GM19328 (cell line): Measurements from ENCODE around the gene FPR2.
"Not testable (repeated sequence)": the region's sequence is repeated elsewhere in the genome, so short reads cannot be mapped to it uniquely, and the experiment has no call there.

Experiments used
- ATAC-seq: cut with Tn5 transposase; IDR thresholded peaks from one replicate; pipeline ENCODE4 v1.9.1; 2021; ENCODE audit warnings: mild to moderate bottlenecking, moderate library complexity; ENCODE audit not compliant: unreplicated experiment

Gene FPR2

GRCh38 chr19:51739466-51740213 is 21.3 kb upstream of the FPR2 start:
- no peak for ATAC-seq

GRCh38 chr19:51740356-51740755 is 20.6 kb upstream of the FPR2 start:
- no peak for ATAC-seq

DNA sequence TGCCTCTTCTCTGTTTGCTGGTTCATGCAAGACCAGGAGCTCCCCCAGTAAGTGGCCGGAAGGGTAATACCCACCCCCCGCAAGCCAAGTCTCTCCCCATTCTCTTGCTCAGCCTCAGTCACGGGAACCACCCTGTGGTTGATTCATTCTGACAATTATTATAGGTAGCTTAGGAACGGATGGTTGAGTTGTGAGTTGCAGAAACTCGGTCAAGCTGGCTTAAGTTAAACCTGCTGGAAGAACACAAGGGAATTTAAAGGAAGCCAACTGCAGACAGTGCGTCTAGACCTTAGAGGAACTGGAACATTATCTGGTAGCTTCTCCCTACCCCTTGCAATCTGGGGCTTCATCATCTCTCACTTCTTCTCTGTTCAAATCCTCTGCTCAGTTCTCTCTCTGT is 18.2 kb upstream of the FPR2 start:
- ATAC-seq: no peak

- no peak for ATAC-seq
Observed at GRCh38 chr19:51743405-51743804, 17.6 kb upstream of the FPR2 start.

DNA sequence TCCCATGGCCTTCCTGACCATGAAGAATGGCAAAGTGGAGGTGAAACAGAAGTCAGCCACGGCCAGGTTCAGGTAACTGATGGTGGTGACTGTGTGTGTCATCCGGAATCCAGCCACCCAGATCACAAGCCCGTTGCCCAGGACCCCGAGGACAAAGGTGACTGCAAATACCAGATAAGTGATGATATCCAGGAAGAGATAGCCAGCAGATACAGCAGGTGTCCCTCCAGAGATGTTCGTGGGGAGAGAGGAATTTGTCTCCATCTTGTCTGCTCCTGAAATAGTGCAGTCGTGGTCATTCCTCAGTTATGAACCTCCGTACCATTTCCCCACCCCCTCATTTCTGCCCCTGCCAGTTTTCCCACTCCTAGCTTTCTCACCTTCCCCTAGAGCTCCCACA is 14.2 kb upstream of the FPR2 start:
- no peak for ATAC-seq

DNA sequence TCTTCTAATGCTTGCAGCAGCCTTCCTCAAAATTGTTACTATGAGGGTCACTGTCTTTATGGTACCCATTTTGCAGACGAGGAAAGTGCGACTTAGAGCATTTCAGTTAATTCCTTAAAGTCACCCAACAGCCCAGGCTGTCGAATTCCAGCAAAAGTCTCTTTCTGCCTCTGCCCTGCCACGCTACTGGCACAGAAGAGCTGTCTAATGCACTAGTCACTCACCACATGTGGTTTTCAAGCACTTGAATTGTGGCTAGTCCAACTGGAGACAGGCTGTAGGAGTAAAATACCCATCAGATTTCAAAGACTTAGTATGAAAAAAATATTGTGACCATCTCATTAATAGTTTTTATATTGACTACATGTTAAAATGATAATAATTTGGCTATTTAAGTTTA is 11.0 kb upstream of the FPR2 start:
- ATAC-seq: no peak

DNA sequence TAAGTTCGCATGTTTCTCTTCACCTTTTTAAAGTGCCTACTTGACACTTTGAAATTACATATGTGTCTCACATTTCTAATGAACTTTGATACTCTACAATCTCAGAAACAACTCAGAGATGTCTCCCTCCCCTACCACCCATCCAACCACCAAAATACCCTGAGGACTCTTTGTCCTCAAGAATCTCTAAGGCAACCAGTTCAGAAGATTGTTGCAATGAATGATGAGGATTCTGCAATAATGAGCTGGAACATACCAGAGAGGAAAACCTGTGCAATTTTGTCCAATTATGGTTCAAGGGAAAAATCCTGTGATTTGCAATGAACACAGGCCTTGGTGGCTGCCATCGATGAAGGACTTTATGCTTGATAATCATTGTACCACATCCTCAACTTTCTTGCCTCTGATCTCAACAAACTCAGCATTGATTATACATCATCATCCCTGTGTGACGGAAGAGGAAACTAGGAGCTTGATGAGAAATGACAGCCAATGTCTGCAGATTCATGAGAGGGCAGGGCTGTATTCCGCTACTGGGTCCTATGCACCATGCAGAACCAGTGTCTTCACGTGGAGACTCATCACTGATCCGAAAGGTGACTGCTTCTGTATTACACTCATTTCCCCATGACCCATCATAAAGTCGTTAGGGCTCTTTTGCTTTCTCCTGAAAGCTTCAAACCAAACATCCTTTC is 10.4 kb upstream of the FPR2 start:
- no peak for ATAC-seq

DNA sequence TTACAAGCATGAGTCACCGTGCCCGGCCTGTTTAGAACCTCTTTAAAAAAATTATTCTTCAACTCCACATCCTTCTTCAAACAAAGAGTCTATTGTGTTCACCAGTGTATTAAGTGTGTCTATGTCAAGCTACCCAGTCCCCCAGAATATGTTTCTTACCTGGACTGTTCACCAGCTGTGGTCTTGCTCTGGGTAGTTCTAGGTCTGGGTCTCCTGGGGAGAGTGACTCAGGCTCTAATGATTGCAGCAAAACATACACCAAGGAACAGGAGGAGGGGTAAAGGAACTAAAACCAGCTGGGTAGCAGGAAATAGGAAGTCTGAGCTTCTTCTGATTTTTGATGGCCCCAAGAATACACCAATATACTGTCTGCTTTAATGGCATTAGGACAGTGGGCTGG is 9.3 kb upstream of the FPR2 start, which contains the start of gene FPR1:
Gene FPR1, minus strand, starts transcription at position 224 of the 400 bp plus-strand sequence. CDS start 4,884 bp downstream, outside the sequence.
- ATAC-seq: no peak

GRCh38 chr19:51754109-51754508 is 6.9 kb upstream of the FPR2 start:
- ATAC-seq: no peak

DNA sequence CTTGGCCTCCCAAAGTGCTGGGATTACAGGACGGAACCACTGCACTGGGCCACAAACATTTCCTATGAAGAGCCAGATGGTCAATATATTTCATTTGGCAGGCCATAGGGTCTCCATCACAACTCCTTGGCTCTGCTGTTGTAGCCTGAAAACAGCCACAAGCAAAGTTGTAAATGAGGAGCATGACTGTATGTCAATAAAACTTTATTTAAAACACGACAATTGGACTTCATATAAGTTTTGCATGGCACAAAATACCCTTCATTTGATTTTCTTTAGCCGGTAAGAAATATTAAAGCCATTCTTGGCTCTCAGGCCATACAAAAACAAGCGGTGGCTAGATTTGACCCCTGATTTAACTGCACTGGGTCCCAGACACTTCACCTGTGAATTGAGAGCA is 6.2 kb upstream of the FPR2 start:
- ATAC-seq: no peak

- ATAC-seq: no peak
Observed at GRCh38 chr19:51755571-51755970, 5.4 kb upstream of the FPR2 start.

DNA sequence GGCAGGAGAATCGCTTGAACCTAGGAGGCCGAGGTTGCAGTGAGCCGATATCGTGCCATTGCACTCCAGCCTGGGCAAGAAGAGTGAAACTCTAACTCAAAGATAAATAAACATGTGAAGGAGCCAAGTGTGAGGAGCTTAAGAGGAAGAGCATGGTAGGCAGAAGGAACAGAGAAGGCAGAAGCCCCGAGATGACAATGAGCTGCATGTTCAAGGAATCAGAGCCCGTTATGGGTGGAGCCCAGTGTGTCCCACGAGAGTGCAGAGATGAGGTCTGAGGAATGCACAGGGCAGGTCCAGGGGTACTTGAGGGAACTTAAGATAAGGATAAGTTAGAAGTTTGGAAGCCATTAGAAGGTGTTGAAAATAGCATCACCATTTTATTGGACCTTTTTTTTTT is 716 bp downstream of the FPR2 start:
- no peak for ATAC-seq

GRCh38 chr19:51765086-51765485 is 4.1 kb downstream of the FPR2 start:
- ATAC-seq: no peak

DNA sequence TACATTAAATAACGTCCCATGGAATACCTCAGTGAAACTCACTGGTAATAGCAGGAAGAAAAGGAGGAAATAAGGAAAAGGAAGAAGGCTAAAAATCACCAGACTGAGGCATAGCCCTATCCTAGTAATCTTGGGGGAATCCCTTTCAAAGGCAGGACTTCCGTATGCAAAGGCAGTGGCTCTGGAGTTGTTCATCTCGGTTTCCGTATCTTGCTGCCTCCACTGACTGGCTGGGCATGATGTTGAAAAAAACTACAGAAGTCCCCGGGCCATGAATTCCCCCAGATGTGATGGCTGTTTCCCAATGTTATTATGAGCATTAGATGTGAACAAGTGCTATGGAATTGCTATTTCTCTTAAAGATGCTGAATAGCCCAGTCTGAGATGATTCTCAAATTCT is 5.5 kb downstream of the FPR2 start:
- no peak for ATAC-seq

DNA sequence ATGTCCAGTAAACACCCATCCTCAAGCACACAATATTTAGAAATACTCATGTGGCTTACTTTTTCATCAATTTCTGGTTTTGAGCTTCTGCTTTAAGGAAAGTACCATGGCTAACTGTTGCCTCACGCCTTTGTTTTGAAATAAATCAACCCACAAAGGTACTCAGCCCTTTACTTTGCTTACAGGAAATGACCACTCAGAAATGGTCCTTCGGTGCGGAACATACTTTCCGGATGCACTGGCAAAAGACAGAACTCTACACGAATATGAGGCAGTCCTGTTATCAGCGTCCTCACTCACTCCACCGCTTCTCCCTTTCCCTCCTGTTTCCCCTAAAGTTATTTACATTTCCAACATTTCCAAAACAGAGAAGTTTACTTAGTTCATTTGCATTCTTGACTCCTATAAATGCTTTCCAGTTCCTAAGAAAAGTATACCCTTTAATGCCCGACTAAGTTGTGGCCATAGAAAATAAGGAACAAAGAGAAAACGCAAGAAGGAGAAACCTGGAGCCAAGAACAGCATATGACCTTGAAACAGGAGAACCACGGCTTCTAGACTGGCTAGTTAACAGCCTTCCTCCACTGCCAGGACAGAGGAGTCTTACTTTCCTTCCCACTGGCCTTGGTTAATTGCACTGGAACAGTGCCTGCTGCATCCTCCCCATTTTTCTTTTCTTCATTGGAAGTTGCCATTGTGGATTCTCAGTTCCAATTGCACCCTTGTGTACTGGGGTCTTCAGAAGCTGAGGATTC is 10.6 kb downstream of the FPR2 start:
- ATAC-seq: no peak

GRCh38 chr19:51772977-51773376 is 12.0 kb downstream of the FPR2 start:
- no peak for ATAC-seq

- not testable (repeated sequence) for ATAC-seq
Observed at GRCh38 chr19:51776561-51776960, 15.6 kb downstream of the FPR2 start.

- ATAC-seq: no peak
Observed at GRCh38 chr19:51777570-51778462, 16.8 kb downstream of the FPR2 start.

DNA sequence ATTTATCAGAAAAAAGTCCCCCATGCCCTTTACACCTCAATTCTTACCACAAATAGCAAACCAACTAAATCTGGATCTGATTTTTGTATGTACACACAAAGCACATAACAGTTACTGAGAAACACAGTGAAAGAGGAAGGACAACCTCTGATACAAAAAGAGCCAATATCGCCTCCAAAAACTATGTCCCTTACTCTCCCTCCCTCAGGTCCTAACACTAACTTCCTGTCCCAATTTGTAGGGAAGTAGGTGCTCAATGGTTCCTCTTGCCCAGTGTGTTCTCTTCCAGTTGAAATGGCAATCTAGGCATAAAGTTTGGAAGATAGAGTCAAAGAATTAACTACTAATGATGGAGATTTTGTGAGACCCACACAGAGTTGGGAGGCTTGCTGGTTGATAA is 18.2 kb downstream of the FPR2 start:
- no peak for ATAC-seq

- ATAC-seq: no peak
Observed at GRCh38 chr19:51779703-51780102, 18.7 kb downstream of the FPR2 start.

DNA sequence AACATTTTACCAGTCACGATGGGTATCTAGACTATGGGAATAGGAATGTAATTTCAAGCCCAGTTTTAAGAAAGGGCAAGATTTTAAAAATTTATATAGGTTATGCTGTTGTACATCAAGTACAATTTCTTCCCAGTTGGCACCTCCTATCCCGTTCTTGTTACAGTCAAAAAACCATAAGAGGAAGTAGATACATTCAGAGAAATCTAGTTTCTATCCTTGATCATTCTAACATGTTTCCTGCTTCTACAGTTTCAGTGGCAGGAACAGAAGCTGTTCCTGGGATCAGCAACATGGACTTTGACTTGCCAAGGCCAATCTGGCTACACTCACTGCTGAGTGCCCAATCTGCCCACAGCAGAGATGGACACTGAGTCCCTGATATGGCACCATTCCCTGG is 19.3 kb downstream of the FPR2 start:
- ATAC-seq: no peak
